Measurements from ENCODE around the gene INPP5K. TPM values are rescaled to one million over a fixed set of nuclear protein-coding genes. Genes with fewer than 3 reads are reported as not detected.
"Not testable (repeated sequence)": the region's sequence is repeated elsewhere in the genome, so short reads cannot be mapped to it uniquely, and the experiment has no call there.

Gene INPP5K
- polyA plus RNA-seq, 12 donors: 20.2 to 32.7 (median 25.2) TPM; not detected in 1

GRCh38 chr17:1470071-1470754 lies 46.2 kb downstream of the INPP5K start:
- DNase-seq: no peak

GRCh38 chr17:1469231-1469852 lies 47.1 kb downstream of the INPP5K start:
- DNase-seq: no peak

- no peak for DNase-seq
These were observed 48.4 kb downstream of the INPP5K start for GRCh38 chr17:1467898-1468492.

GRCh38 chr17:1467258-1467657 lies 49.2 kb downstream of the INPP5K start:
- no peak for DNase-seq

GRCh38 chr17:1464186-1464585 lies 52.2 kb downstream of the INPP5K start:
- no peak for DNase-seq

GRCh38 chr17:1462164-1463112 lies 54.0 kb downstream of the INPP5K start:
- DNase-seq: no peak

GRCh38 chr17:1461198-1461944 lies 55.0 kb downstream of the INPP5K start:
- DNase-seq: no peak

- no peak for DNase-seq
These were observed 56.2 kb downstream of the INPP5K start for GRCh38 chr17:1460233-1460632.

- peak; percentile 97 for DNase-seq
These were observed 60.4 kb downstream of the INPP5K start, which contains the start of gene CRK for GRCh38 chr17:1455797-1456599. Gene CRK (minus strand): TSS chr17:1456232. CDS start chr17:1456117, 115 bp downstream.

GRCh38 chr17:1455291-1455796 lies 61.1 kb downstream of the INPP5K start:
- peak; percentile 70 for DNase-seq

GRCh38 chr17:1454541-1454940 lies 61.9 kb downstream of the INPP5K start:
- no peak for DNase-seq

- not testable (repeated sequence) for DNase-seq
These were observed 62.7 kb downstream of the INPP5K start for GRCh38 chr17:1453694-1454093.

- DNase-seq: no peak
These were observed 63.6 kb downstream of the INPP5K start for GRCh38 chr17:1452836-1453235.

GRCh38 chr17:1450261-1450660 lies 66.2 kb downstream of the INPP5K start:
- not testable (repeated sequence) for DNase-seq

GRCh38 chr17:1449412-1449967 lies 66.9 kb downstream of the INPP5K start:
- no peak for DNase-seq

- no peak for DNase-seq
These were observed 69.4 kb downstream of the INPP5K start for GRCh38 chr17:1447052-1447451.

GRCh38 chr17:1446201-1446600 lies 70.2 kb downstream of the INPP5K start:
- DNase-seq: no peak

GRCh38 chr17:1445695-1446094 lies 70.7 kb downstream of the INPP5K start:
- DNase-seq: not testable (repeated sequence)

Measured in muscle of arm (tissue), 12 donors.